CD4-positive, CD25-positive, alpha-beta regulatory T cell (primary cell): ENCODE data around the gene PCDHA12. TPM values are rescaled to one million over a fixed set of nuclear protein-coding genes. Genes with fewer than 3 reads are reported as not detected.
"Not testable (repeated sequence)": the region's sequence is repeated elsewhere in the genome, so short reads cannot be mapped to it uniquely, and the experiment has no call there.

Source experiments
- ATAC-seq, 2 donors: fragments of 150-1000 bp; cut with Tn5 transposase; one replicate each; pipeline ENCODE4 v1.10.0; 2021; ENCODE audit warnings: low read depth in 2 of 2, moderate number of reproducible peaks in 2 of 2, moderate library complexity in 1 of 2
- DNase-seq, 3 donors: peaks; one replicate each; pipeline versions ENCODE4 v3.0.0 to v3.0.0-alpha.2; 2012 to 2022; ENCODE audit warnings: mixed read lengths in 1 of 3
- H3K27ac ChIP-seq: one replicate; pipeline ENCODE4 v1.7.0; 2013; ENCODE audit warnings: mild to moderate bottlenecking, low read length; ENCODE audit not compliant: insufficient read depth, poor library complexity, severe bottlenecking
- H3K27me3 ChIP-seq: one replicate; pipeline ENCODE4 v1.7.0; 2013; ENCODE audit warnings: low read length; ENCODE audit not compliant: control insufficient read depth, insufficient read depth
- H3K36me3 ChIP-seq: one replicate; pipeline ENCODE4 v1.7.0; 2013; ENCODE audit warnings: mild to moderate bottlenecking, low read length, moderate library complexity; ENCODE audit not compliant: control insufficient read depth, insufficient read depth
- H3K4me1 ChIP-seq: 2 replicates; pipeline ENCODE4 v1.7.0; 2013; ENCODE audit warnings: mild to moderate bottlenecking, low read length; ENCODE audit not compliant: insufficient read depth, control insufficient read depth, poor library complexity, severe bottlenecking
- H3K4me3 ChIP-seq: one replicate; pipeline ENCODE4 v1.7.0; 2013; ENCODE audit warnings: low read depth, mild to moderate bottlenecking, low read length, moderate library complexity
- H3K9me3 ChIP-seq, 2 experiments: 1 replicate in 1 of 2; 2 replicates in 1 of 2; pipeline ENCODE4 v1.7.0; 2013; ENCODE audit warnings: low read length in 2 of 2, mild to moderate bottlenecking in 1 of 2, moderate library complexity in 1 of 2; ENCODE audit not compliant: control insufficient read depth in 2 of 2
- H3K27ac Mint-ChIP-seq, 3 donors: one replicate each; pipeline ENCODE4 v1.8.0; 2020 to 2022; ENCODE audit warnings: mild to moderate bottlenecking in 3 of 3, mixed read lengths in 3 of 3, moderate library complexity in 2 of 3
- H3K27me3 Mint-ChIP-seq: one replicate; pipeline ENCODE4 v1.8.0; 2022; ENCODE audit warnings: mild to moderate bottlenecking, mixed read lengths
- H3K36me3 Mint-ChIP-seq: one replicate; pipeline ENCODE4 v1.8.0; 2020; ENCODE audit warnings: mixed read lengths
- H3K4me1 Mint-ChIP-seq, 4 donors: one replicate each; pipeline ENCODE4 v1.8.0; 2020 to 2022; ENCODE audit warnings: mixed read lengths in 4 of 4, mild to moderate bottlenecking in 1 of 4
- H3K4me3 Mint-ChIP-seq, 4 donors: one replicate each; pipeline ENCODE4 v1.8.0; 2020 to 2022; ENCODE audit warnings: mild to moderate bottlenecking in 4 of 4, mixed read lengths in 4 of 4, moderate library complexity in 3 of 4
- H3K9me3 Mint-ChIP-seq, 7 donors: one replicate each; pipeline ENCODE4 v1.8.0; 2020 to 2022; ENCODE audit warnings: mixed read lengths in 7 of 7, mild to moderate bottlenecking in 3 of 7, moderate library complexity in 2 of 7
- polyA plus RNA-seq, 4 donors: library from polyadenylated mRNA; unstranded; fragments of 300-500 nt; fragmentation: Illumina TruSeq; gene quantifications; one replicate each; pipeline ENCODE4 v1.2.3, GENCODE V29; 2021
- total RNA-seq: library from RNA; stranded (reverse); gene quantifications from one replicate; pipeline ENCODE4 v1.2.3, GENCODE V29; 2022

PCDHA12 gene
- total and polyA plus RNA-seq, 5 donors from 2014 or later, result not detected

GRCh38 chr5:140870221-140871201 lies 4.6 kb upstream of the PCDHA12 start:
- H3K27me3 ChIP-seq, result peaks cover 5% of the 10 kb centered on the region
- H3K9me3 ChIP-seq, result peaks cover 8 to 13% of the 10 kb centered on the region in 2 experiments
- no peak for ATAC-seq
- H3K36me3 ChIP-seq, result no peaks in the 10 kb centered on the region
- DNase-seq, result no peak
- Mint-ChIP-seq H3K27ac (no peak overlapping the region), H3K4me1 (no peaks in the 10 kb centered on the region), H3K9me3 (peaks cover 1 to 26% (median 6%) of the 10 kb centered on the region in 7 donors), H3K36me3 (no peaks in the 10 kb centered on the region), H3K27me3 (peaks cover 6% of the 10 kb centered on the region), H3K4me3 (no peak overlapping the region)
- no peaks in the 10 kb centered on the region for H3K4me1 ChIP-seq
- H3K4me3 ChIP-seq, result no peak overlapping the region
- H3K27ac ChIP-seq, result no peak overlapping the region

- not testable (repeated sequence) for H3K4me1 ChIP-seq, H3K27ac ChIP-seq, DNase-seq, H3K27ac Mint-ChIP-seq, H3K27me3 Mint-ChIP-seq, H3K36me3 Mint-ChIP-seq, H3K4me1 Mint-ChIP-seq, H3K4me3 Mint-ChIP-seq, H3K4me3 ChIP-seq, ATAC-seq, H3K36me3 ChIP-seq, H3K27me3 ChIP-seq
- peaks cover 14% of the 10 kb centered on the region in 2 experiments for H3K9me3 ChIP-seq
- H3K9me3 Mint-ChIP-seq, result peaks cover 4 to 43% (median 14%) of the 10 kb centered on the region in 7 donors
Measured at GRCh38 chr5:140876541-140877261, 1.6 kb downstream of the PCDHA12 start.

- no peak overlapping the region for H3K4me3 ChIP-seq
- H3K36me3 ChIP-seq, result no peaks in the 10 kb centered on the region
- no peaks in the 10 kb centered on the region for H3K4me1 Mint-ChIP-seq
- ATAC-seq (no peak), DNase-seq (no peak)
- no peak overlapping the region for H3K27ac ChIP-seq
- peaks cover 4 to 41% (median 15%) of the 10 kb centered on the region in 7 donors for H3K9me3 Mint-ChIP-seq
- H3K4me3 Mint-ChIP-seq, result no peak overlapping the region
- H3K4me1 ChIP-seq, result no peaks in the 10 kb centered on the region
- peaks cover 17 to 19% of the 10 kb centered on the region in 2 experiments for H3K9me3 ChIP-seq
- H3K27me3 ChIP-seq, result peaks cover 3% of the 10 kb centered on the region
- H3K27ac Mint-ChIP-seq, result no peak overlapping the region
- no peaks in the 10 kb centered on the region for H3K27me3 Mint-ChIP-seq
- H3K36me3 Mint-ChIP-seq, result no peaks in the 10 kb centered on the region
Measured at GRCh38 chr5:140877262-140877581, 2.1 kb downstream of the PCDHA12 start.

GRCh38 chr5:140881889-140882590 lies 6.9 kb downstream of the PCDHA12 start, which contains the start of gene PCDHA13:
Gene PCDHA13 (plus strand): TSS chr5:140882124. CDS start chr5:140882269, 145 bp downstream.
- H3K27me3 ChIP-seq, result no peaks in the 10 kb centered on the region
- Mint-ChIP-seq H3K4me1 (no peaks in the 10 kb centered on the region), H3K9me3 (peaks cover 4 to 27% (median 15%) of the 10 kb centered on the region in 7 donors), H3K27ac (no peak within 1 kb of the TSS), H3K36me3 (peaks cover 3% of the 10 kb centered on the region), H3K27me3 (no peaks in the 10 kb centered on the region), H3K4me3 (no peak within 1 kb of the TSS)
- no peaks in the 10 kb centered on the region for H3K4me1 ChIP-seq
- ATAC-seq (no peak), DNase-seq (no peak)
- H3K27ac ChIP-seq, result no peak within 1 kb of the TSS
- peaks cover 11 to 27% of the 10 kb centered on the region in 2 experiments for H3K9me3 ChIP-seq
- no peaks in the 10 kb centered on the region for H3K36me3 ChIP-seq
- no peak within 1 kb of the TSS for H3K4me3 ChIP-seq

- Mint-ChIP-seq H3K4me3 (no peak overlapping the region), H3K4me1 (no peaks in the 10 kb centered on the region), H3K27ac (no peak overlapping the region), H3K27me3 (peaks cover 4% of the 10 kb centered on the region), H3K36me3 (peaks cover 3% of the 10 kb centered on the region), H3K9me3 (peaks cover 6 to 29% (median 17%) of the 10 kb centered on the region in 7 donors)
- DNase-seq (no peak), ATAC-seq (no peak)
- Histone ChIP-seq H3K4me1 (no peaks in the 10 kb centered on the region), H3K4me3 (no peak overlapping the region), H3K27ac (no peak overlapping the region), H3K9me3 (peaks cover 11 to 27% of the 10 kb centered on the region in 2 experiments), H3K27me3 (no peaks in the 10 kb centered on the region), H3K36me3 (no peaks in the 10 kb centered on the region)
Measured at GRCh38 chr5:140882591-140882899, 7.4 kb downstream of the PCDHA12 start.

- Mint-ChIP-seq H3K9me3 (peaks cover 6 to 30% (median 15%) of the 10 kb centered on the region in 7 donors), H3K4me3 (no peak overlapping the region), H3K36me3 (peaks cover 3% of the 10 kb centered on the region), H3K27me3 (peaks cover 5% of the 10 kb centered on the region), H3K27ac (no peak overlapping the region), H3K4me1 (no peaks in the 10 kb centered on the region)
- DNase-seq, result no peak
- Histone ChIP-seq H3K27ac (no peak overlapping the region), H3K4me1 (no peaks in the 10 kb centered on the region), H3K4me3 (no peak overlapping the region), H3K9me3 (peaks cover 11 to 27% of the 10 kb centered on the region in 2 experiments), H3K27me3 (no peaks in the 10 kb centered on the region), H3K36me3 (no peaks in the 10 kb centered on the region)
- ATAC-seq, result no peak
Measured at GRCh38 chr5:140883373-140883772, 8.3 kb downstream of the PCDHA12 start.

GRCh38 chr5:140883927-140884697 lies 9.0 kb downstream of the PCDHA12 start:
- H3K36me3 ChIP-seq, result no peaks in the 10 kb centered on the region
- DNase-seq (no peak), ATAC-seq (no peak)
- Mint-ChIP-seq H3K36me3 (peaks cover 3% of the 10 kb centered on the region), H3K4me3 (no peak overlapping the region), H3K27me3 (peaks cover 5% of the 10 kb centered on the region), H3K4me1 (no peaks in the 10 kb centered on the region), H3K9me3 (peaks cover 6 to 30% (median 15%) of the 10 kb centered on the region in 7 donors), H3K27ac (no peak overlapping the region)
- no peaks in the 10 kb centered on the region for H3K27me3 ChIP-seq
- H3K27ac ChIP-seq, result no peak overlapping the region
- no peaks in the 10 kb centered on the region for H3K4me1 ChIP-seq
- no peak overlapping the region for H3K4me3 ChIP-seq
- peaks cover 11 to 27% of the 10 kb centered on the region in 2 experiments for H3K9me3 ChIP-seq
